Natural killer cell (primary cell): Measurements from ENCODE around the gene SPDYE1. TPM values are rescaled to one million over a fixed set of nuclear protein-coding genes. Genes with fewer than 3 reads are reported as not detected.
A peak's percentile ranks its signal among the peaks of the same experiment; 100 is the strongest.

Experiments
- ATAC-seq, 3 donors: fragments of 150-1000 bp in 2 of 3; fragments of 200-7000 bp in 1 of 3; cut with Tn5 transposase; 1 replicate in 1 of 3; 2 replicates in 2 of 3; pipeline ENCODE4 v1.10.0; 2021; ENCODE audit warnings: mild to moderate bottlenecking in 2 of 3, moderate library complexity in 2 of 3
- DNase-seq, 2 donors: peaks; one replicate each; pipeline versions ENCODE4 v3.0.0 to v3.0.0-alpha.2; 2013 to 2021; ENCODE audit warnings: mixed read lengths in 1 of 2
- H3K27ac ChIP-seq: one replicate; pipeline ENCODE4 v1.5.1; 2013; ENCODE audit warnings: mild to moderate bottlenecking, low read length
- H3K27me3 ChIP-seq: one replicate; pipeline ENCODE4 v1.6.1; 2013; ENCODE audit warnings: low read length; ENCODE audit not compliant: control insufficient read depth, insufficient read depth
- H3K36me3 ChIP-seq: one replicate; pipeline ENCODE4 v1.6.1; 2013; ENCODE audit warnings: low read length; ENCODE audit not compliant: control insufficient read depth, insufficient read depth
- H3K4me1 ChIP-seq: one replicate; pipeline ENCODE4 v1.6.1; 2013; ENCODE audit warnings: low read length; ENCODE audit not compliant: control insufficient read depth, insufficient read depth
- H3K4me3 ChIP-seq: one replicate; pipeline ENCODE4 v1.5.1; 2013; ENCODE audit warnings: low read length
- H3K9me3 ChIP-seq: one replicate; pipeline ENCODE4 v1.6.1; 2013; ENCODE audit warnings: low read length; ENCODE audit not compliant: control insufficient read depth, insufficient read depth
- H3K27ac Mint-ChIP-seq, 2 donors: one replicate each; pipeline ENCODE4 v1.8.0; 2022; ENCODE audit warnings: mild to moderate bottlenecking in 2 of 2, mixed read lengths in 2 of 2, moderate library complexity in 1 of 2
- H3K27me3 Mint-ChIP-seq, 2 donors: one replicate each; pipeline ENCODE4 v1.8.0; 2022; ENCODE audit warnings: low read depth in 2 of 2, mixed read lengths in 2 of 2
- H3K36me3 Mint-ChIP-seq: one replicate; pipeline ENCODE4 v1.8.0; 2022; ENCODE audit warnings: mixed read lengths
- H3K4me1 Mint-ChIP-seq, 2 donors: one replicate each; pipeline ENCODE4 v1.8.0; 2022; ENCODE audit warnings: mixed read lengths in 2 of 2
- H3K4me3 Mint-ChIP-seq: one replicate; pipeline ENCODE4 v1.8.0; 2022; ENCODE audit warnings: mild to moderate bottlenecking, moderate library complexity, mixed read lengths
- H3K9me3 Mint-ChIP-seq, 2 donors: one replicate each; pipeline ENCODE4 v1.8.0; 2022; ENCODE audit warnings: mixed read lengths in 2 of 2
- CTCF ChIP-seq: fragments of 200-600 bp; IDR thresholded peaks from one replicate; pipeline ENCODE4 v1.8.0; 2022; ENCODE audit warnings: antibody characterized with exemption
- WGBS: methylation state at CpG from one replicate; pipeline ENCODE4 v1.1.7; 2013; ENCODE audit warnings: missing lambda C conversion rate; ENCODE audit not compliant: insufficient coverage; 5-methylcytosine and 5-hydroxymethylcytosine counted together
- intact Hi-C: fragments of 100-400 bp; cut with micrococcal nuclease; formaldehyde crosslinking; loops from one replicate; pipeline ENCODE4 v1.14.2; 2022
- total RNA-seq, 4 donors: library from RNA; stranded (reverse); fragments of 120-200 nt in 1 of 4; gene quantifications; one replicate each; pipeline versions ENCODE4 v1.2.3 to v1.2.4, GENCODE V29; 2013 to 2022

Gene SPDYE1
- total RNA-seq, 3 donors from 2014 or later (not counting 1 experiment from before 2014, with no cell fraction given) = 0.18 to 0.24 TPM; not detected in 1

- peaks cover 7 to 10% of the 10 kb centered on the region in 2 donors for H3K4me1 Mint-ChIP-seq
- no peak overlapping the region for H3K4me3 Mint-ChIP-seq
- no peaks in the 10 kb centered on the region for H3K36me3 Mint-ChIP-seq
- Histone ChIP-seq H3K4me1 (peaks cover 32% of the 10 kb centered on the region), H3K9me3 (no peaks in the 10 kb centered on the region), H3K4me3 (no peak overlapping the region), H3K36me3 (peaks cover 82% of the 10 kb centered on the region), H3K27me3 (no peaks in the 10 kb centered on the region), H3K27ac (no peak overlapping the region)
- intact Hi-C loops = no loop called here
- DNase-seq (no peak), ATAC-seq (no peak)
- no peak for TF ChIP-seq CTCF
- no peaks in the 10 kb centered on the region for H3K27me3 Mint-ChIP-seq
- 96% methylated on average over 11 of the region's 11 CpGs for WGBS
- H3K9me3 Mint-ChIP-seq = no peaks in the 10 kb centered on the region
- H3K27ac Mint-ChIP-seq = peak overlapping the region in 1 of 2 donors; percentile 40
Measured at GRCh38 chr7:44057181-44057848, 59.6 kb downstream of the SPDYE1 start.

GRCh38 chr7:44057849-44058758 lies 60.4 kb downstream of the SPDYE1 start:
- intact Hi-C loops = no loop called here
- H3K4me3 Mint-ChIP-seq = no peak overlapping the region

GRCh38 chr7:44058759-44059218 lies 61.1 kb downstream of the SPDYE1 start:
- Histone ChIP-seq H3K27ac (peak overlapping the region; percentile 88), H3K27me3 (no peaks in the 10 kb centered on the region), H3K4me3 (no peak overlapping the region), H3K9me3 (no peaks in the 10 kb centered on the region), H3K36me3 (peaks cover 76% of the 10 kb centered on the region), H3K4me1 (peaks cover 32% of the 10 kb centered on the region)
- Mint-ChIP-seq H3K4me1 (peaks cover 5 to 7% of the 10 kb centered on the region in 2 donors), H3K27ac (peak overlapping the region; percentile 29 to 40), H3K27me3 (no peaks in the 10 kb centered on the region), H3K36me3 (no peaks in the 10 kb centered on the region), H3K9me3 (no peaks in the 10 kb centered on the region), H3K4me3 (no peak overlapping the region)
- TF ChIP-seq CTCF = no peak
- WGBS = 82% methylated on average over 7 of the region's 7 CpGs
- ATAC-seq (no peak), DNase-seq (no peak)
- intact Hi-C loops = no loop called here

More at GRCh38 chr7:44057849-44058758, 60.4 kb downstream of the SPDYE1 start:
- no peak for DNase-seq
- Mint-ChIP-seq H3K27ac (peak overlapping the region; percentile 29 to 40), H3K27me3 (no peaks in the 10 kb centered on the region), H3K4me1 (peaks cover 5 to 7% of the 10 kb centered on the region in 2 donors), H3K9me3 (no peaks in the 10 kb centered on the region), H3K36me3 (no peaks in the 10 kb centered on the region)
- peak overlapping the region; percentile 88 for H3K27ac ChIP-seq
- no peaks in the 10 kb centered on the region for H3K27me3 ChIP-seq
- H3K9me3 ChIP-seq = no peaks in the 10 kb centered on the region
- H3K4me1 ChIP-seq = peaks cover 32% of the 10 kb centered on the region
- no peak for ATAC-seq
- peaks cover 80% of the 10 kb centered on the region for H3K36me3 ChIP-seq
- no peak for TF ChIP-seq CTCF
- no peak overlapping the region for H3K4me3 ChIP-seq
- WGBS = 88% methylated on average over 30 of the region's 30 CpGs
